Panc1 (cell line): Measurements from ENCODE around the gene C1orf210. TPM values are rescaled to one million over a fixed set of nuclear protein-coding genes. Genes with fewer than 3 reads are reported as not detected.

Source experiments
- ATAC-seq: fragments of 200-7000 bp; cut with Tn5 transposase; 2 replicates; pipeline ENCODE4 v1.9.1; 2020; ENCODE audit warnings: mild to moderate bottlenecking, moderate library complexity
- Bru-seq: library from RNA; stranded (reverse); fragments of 400-500 nt; gene quantifications from one replicate; lab custom pipeline; 2021; lab: Mats Ljungman, UMichigan
- BruChase-seq, 2 experiments: library from RNA; stranded (reverse); fragments of 400-500 nt; gene quantifications; one replicate each; lab custom pipeline; 2021; lab: Mats Ljungman, UMichigan
- BruUV-seq: library from RNA; stranded (reverse); fragments of 400-500 nt; replicated peaks from 2 replicates; lab custom pipeline; 2021; lab: Mats Ljungman, UMichigan
- CTCF ChIA-PET: fragments of 300-600 bp; sonication (Branson Sonifier 250); formaldehyde crosslinking; loops from one replicate; lab custom pipeline; 2022; ENCODE audit warnings: antibody characterized with exemption; lab: Charles Lee
- POLR2A ChIA-PET: fragments of 300-600 bp; sonication (Branson Sonifier 250); formaldehyde crosslinking; loops from one replicate; lab custom pipeline; 2022; ENCODE audit warnings: antibody characterized with exemption; lab: Charles Lee
- DNase-seq: peaks from one replicate; pipeline ENCODE4 v3.0.0-alpha.2; 2010; ENCODE audit warnings: low read depth, low spot score
- H3K27ac ChIP-seq: 2 replicates; pipeline ENCODE4 v1.5.1; 2011; ENCODE audit warnings: mild to moderate bottlenecking, low read length, inconsistent platforms
- H3K27me3 ChIP-seq: fragments of 200-500 bp; sonication (Bioruptor generic); 2 replicates; pipeline ENCODE4 v1.6.0; 2014; ENCODE audit warnings: low read length, inconsistent platforms; ENCODE audit not compliant: control insufficient read depth, insufficient read depth
- H3K36me3 ChIP-seq: fragments of 200-500 bp; sonication (Bioruptor generic); 2 replicates; pipeline ENCODE4 v1.5.1; 2014; ENCODE audit warnings: inconsistent platforms, mild to moderate bottlenecking, low read length, moderate library complexity; ENCODE audit not compliant: control insufficient read depth, insufficient read depth
- H3K4me1 ChIP-seq: 2 replicates; pipeline ENCODE4 v1.5.1; 2011; ENCODE audit warnings: inconsistent platforms, mild to moderate bottlenecking, low read length, moderate library complexity; ENCODE audit not compliant: control insufficient read depth, insufficient read depth
- H3K4me3 ChIP-seq, 2 experiments: 2 replicates each; pipeline ENCODE4 v1.5.1; 2011 to 2012; ENCODE audit warnings: low read depth in 2 of 2, low read length in 2 of 2, mild to moderate bottlenecking in 2 of 2, inconsistent platforms in 1 of 2, moderate library complexity in 1 of 2
- H3K9me3 ChIP-seq: fragments of 200-500 bp; sonication (Bioruptor generic); 2 replicates; pipeline ENCODE4 v1.5.1; 2014; ENCODE audit warnings: low read depth, mild to moderate bottlenecking, inconsistent platforms, low read length, moderate library complexity; ENCODE audit not compliant: control insufficient read depth, insufficient read depth
- POLR2AphosphoS5 ChIP-seq: IDR thresholded peaks from 2 replicates; pipeline ENCODE4 v1.6.1; 2012; ENCODE audit warnings: mild to moderate bottlenecking, low read depth, low read length, moderate library complexity
- SIN3A ChIP-seq: IDR thresholded peaks from 2 replicates; pipeline ENCODE4 v1.6.1; 2012; ENCODE audit warnings: low read depth, mild to moderate bottlenecking, low read length, moderate library complexity, borderline replicate concordance; ENCODE audit not compliant: insufficient read depth
- TCF7L2 ChIP-seq: IDR thresholded peaks from 2 replicates; pipeline ENCODE4 v1.6.1; 2011; ENCODE audit warnings: mild to moderate bottlenecking, low read depth, low read length, inconsistent platforms
- in situ Hi-C: cut with HindIII; loops from 2 replicates; pipeline ENCODE4 v1.10.0; 2016; ENCODE audit warnings: low sequenced_read_pairs, low pct_unique_long_range_greater_than_20kb
- intact Hi-C: fragments of 100-400 bp; cut with micrococcal nuclease; formaldehyde crosslinking; loops from one replicate; pipeline ENCODE4 v1.10.0; 2022; ENCODE audit not compliant: unreplicated experiment
- long read RNA-seq: library from polyadenylated mRNA; unstranded; transcript quantifications from one replicate; pipeline ENCODE4 v2.0.0, GENCODE V29; 2021; ENCODE audit not compliant: unreplicated experiment
- polyA plus RNA-seq: library from polyadenylated mRNA; unstranded; fragments of >200 nt; gene quantifications from one replicate; pipeline ENCODE4 v1.2.1, GENCODE V29; 2012; ENCODE audit warnings: missing spikeins; ENCODE audit not compliant: insufficient read length
- total RNA-seq: library from RNA; stranded (reverse); gene quantifications from one replicate; pipeline ENCODE4 v1.2.1, GENCODE V29; 2021; ENCODE audit not compliant: unreplicated experiment
- TF ChIP-seq, protein P1 (sequence below): fragments of 450-650 bp; IDR thresholded peaks from 2 replicates; pipeline ENCODE4 v1.5.1; 2017; ENCODE audit warnings: mild to moderate bottlenecking
- TF ChIP-seq, protein P2 (sequence below), 2 experiments: IDR thresholded peaks; 2 replicates each; pipeline ENCODE4 v1.6.1; 2011 to 2012; ENCODE audit warnings: low read depth in 2 of 2, control low read depth in 1 of 2, low read length in 1 of 2, mild to moderate bottlenecking in 1 of 2, moderate library complexity in 1 of 2; ENCODE audit not compliant: insufficient read depth in 1 of 2

C1orf210 gene
- not detected for total RNA-seq
- not detected for polyA plus RNA-seq
- percentile 7 among the genes with signal in this experiment for Bru-seq, nascent RNA
- percentile 14 among the genes with signal in this experiment for BruChase-seq, experiment 1, labeled RNA remaining after a 2-hour chase
- BruChase-seq, experiment 2, labeled RNA remaining after a 6-hour chase: percentile 14 among the genes with signal in this experiment
- long read RNA-seq: 0 reads

DNA sequence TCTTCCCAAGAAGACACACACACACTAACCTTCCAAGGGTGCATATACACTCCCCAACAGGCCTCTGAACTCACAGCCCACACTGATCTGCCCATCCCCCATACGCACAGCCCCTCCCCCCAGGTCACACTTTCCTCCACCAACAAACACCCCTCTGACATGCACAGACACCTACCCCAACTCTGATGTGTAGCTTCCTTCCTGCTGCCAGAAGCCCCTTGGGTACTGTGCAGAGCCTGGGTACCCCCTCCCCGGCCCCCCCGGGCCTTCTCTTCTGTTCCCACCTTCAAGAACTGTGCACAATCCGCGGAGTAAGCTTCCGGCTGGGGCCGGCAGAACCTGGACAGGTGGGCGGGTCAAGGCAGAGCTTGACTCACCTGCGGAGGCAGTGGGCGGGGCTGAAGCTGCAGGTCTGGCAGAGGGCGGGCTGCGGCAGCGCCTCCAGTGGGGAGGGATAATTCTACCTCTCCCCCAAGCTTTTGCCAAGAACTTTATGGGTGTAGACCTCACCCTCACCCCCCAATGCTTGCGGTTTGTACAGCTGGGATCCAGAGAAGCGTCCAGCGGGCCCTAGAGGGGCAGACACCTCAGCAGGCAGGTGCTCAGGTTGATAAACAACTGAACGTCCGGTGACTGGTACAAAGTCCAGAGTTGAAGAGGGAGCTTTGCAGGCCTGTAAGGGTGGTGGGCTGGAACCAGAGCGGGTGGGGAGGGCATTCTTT lies at the start of gene C1orf210:
C1orf210 (minus strand) TSS at position 313 of the 722 bp plus-strand sequence. CDS start 2,311 bp downstream, outside the sequence.
- ATAC-seq: no peak
- in situ Hi-C loops (no loop called here), intact Hi-C loops (no loop called here)
- no peaks in the 10 kb centered on the region for H3K4me1 ChIP-seq
- ChIA-PET CTCF (no interaction called here), POLR2A (interaction anchor here (0.6 kb wide), 1 partner anchor 58 kb away, joined by 7 read pairs; no protein-coding TSS in a partner anchor)
- H3K27me3 ChIP-seq: no peaks in the 10 kb centered on the region
- H3K27ac ChIP-seq: no peak within 1 kb of the TSS
- H3K9me3 ChIP-seq: no peaks in the 10 kb centered on the region
- H3K4me3 ChIP-seq: no peak within 1 kb of the TSS
- no peak for DNase-seq
- TF ChIP-seq, protein P1, sequence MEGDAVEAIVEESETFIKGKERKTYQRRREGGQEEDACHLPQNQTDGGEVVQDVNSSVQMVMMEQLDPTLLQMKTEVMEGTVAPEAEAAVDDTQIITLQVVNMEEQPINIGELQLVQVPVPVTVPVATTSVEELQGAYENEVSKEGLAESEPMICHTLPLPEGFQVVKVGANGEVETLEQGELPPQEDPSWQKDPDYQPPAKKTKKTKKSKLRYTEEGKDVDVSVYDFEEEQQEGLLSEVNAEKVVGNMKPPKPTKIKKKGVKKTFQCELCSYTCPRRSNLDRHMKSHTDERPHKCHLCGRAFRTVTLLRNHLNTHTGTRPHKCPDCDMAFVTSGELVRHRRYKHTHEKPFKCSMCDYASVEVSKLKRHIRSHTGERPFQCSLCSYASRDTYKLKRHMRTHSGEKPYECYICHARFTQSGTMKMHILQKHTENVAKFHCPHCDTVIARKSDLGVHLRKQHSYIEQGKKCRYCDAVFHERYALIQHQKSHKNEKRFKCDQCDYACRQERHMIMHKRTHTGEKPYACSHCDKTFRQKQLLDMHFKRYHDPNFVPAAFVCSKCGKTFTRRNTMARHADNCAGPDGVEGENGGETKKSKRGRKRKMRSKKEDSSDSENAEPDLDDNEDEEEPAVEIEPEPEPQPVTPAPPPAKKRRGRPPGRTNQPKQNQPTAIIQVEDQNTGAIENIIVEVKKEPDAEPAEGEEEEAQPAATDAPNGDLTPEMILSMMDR: no peak
- TF ChIP-seq, protein P2, sequence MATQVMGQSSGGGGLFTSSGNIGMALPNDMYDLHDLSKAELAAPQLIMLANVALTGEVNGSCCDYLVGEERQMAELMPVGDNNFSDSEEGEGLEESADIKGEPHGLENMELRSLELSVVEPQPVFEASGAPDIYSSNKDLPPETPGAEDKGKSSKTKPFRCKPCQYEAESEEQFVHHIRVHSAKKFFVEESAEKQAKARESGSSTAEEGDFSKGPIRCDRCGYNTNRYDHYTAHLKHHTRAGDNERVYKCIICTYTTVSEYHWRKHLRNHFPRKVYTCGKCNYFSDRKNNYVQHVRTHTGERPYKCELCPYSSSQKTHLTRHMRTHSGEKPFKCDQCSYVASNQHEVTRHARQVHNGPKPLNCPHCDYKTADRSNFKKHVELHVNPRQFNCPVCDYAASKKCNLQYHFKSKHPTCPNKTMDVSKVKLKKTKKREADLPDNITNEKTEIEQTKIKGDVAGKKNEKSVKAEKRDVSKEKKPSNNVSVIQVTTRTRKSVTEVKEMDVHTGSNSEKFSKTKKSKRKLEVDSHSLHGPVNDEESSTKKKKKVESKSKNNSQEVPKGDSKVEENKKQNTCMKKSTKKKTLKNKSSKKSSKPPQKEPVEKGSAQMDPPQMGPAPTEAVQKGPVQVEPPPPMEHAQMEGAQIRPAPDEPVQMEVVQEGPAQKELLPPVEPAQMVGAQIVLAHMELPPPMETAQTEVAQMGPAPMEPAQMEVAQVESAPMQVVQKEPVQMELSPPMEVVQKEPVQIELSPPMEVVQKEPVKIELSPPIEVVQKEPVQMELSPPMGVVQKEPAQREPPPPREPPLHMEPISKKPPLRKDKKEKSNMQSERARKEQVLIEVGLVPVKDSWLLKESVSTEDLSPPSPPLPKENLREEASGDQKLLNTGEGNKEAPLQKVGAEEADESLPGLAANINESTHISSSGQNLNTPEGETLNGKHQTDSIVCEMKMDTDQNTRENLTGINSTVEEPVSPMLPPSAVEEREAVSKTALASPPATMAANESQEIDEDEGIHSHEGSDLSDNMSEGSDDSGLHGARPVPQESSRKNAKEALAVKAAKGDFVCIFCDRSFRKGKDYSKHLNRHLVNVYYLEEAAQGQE (IDR thresholded peaks at IDR 0.05; ENCODE audit: insufficient read depth in 1 of 2, low read depth in 2 of 2, low read length in 1 of 2): no peak
- TF ChIP-seq TCF7L2 (no peak), POLR2AphosphoS5 (no peak), SIN3A (no peak)
- no TSS peak for BruUV-seq
- no peaks in the 10 kb centered on the region for H3K36me3 ChIP-seq

DNA sequence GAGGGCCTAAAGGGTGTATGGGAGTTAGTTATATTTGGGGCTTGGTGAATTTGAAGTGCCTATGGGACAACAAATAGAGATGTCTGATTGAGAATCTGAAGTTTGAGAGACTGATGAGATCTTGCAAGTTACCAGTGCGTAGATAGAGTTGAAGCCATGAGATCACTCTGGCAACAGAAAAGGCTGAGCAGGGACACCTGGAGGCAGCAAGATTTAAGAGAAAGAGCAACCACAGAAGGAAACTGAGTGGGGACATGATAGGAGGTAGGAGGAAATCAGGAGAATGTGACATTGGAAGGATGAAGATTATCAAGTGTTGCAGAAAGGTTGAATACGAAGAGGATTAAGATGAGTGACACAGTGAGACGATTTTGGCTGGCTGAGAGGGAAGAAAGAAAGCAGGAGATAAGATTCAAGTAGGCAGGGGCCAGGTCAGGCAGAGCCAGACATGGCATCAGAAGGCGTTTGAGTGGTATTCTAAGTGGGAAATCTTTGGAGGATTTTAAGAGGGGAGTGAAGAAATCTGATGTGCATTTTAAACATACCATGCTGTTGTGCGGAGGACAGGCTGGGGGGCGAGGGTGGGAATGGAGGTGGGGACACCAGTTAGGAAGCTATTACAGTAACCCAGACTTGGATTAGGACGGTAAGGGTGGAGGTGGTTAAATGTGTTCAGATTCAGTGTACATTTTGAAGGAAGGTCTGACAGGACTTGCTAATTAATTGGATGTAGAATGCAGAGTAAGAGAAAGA lies 49.2 kb upstream of the C1orf210 start:
- POLR2A ChIA-PET: no interaction called here
- Histone ChIP-seq H3K9me3 (no peaks in the 10 kb centered on the region), H3K4me3 (no peak overlapping the region), H3K27me3 (no peaks in the 10 kb centered on the region), H3K4me1 (no peaks in the 10 kb centered on the region), H3K27ac (no peak overlapping the region), H3K36me3 (no peaks in the 10 kb centered on the region)
- TF ChIP-seq TCF7L2: no peak
- TF ChIP-seq, protein P1: no peak
- TF ChIP-seq, protein P2 (IDR thresholded peaks at IDR 0.05; ENCODE audit: insufficient read depth in 1 of 2, low read depth in 2 of 2, low read length in 1 of 2): no peak
- no peak for TF ChIP-seq POLR2AphosphoS5
- TF ChIP-seq SIN3A: no peak
- DNase-seq: no peak
- BruUV-seq: no TSS peak
- intact Hi-C loops: no loop called here
- in situ Hi-C loops: no loop called here
- CTCF ChIA-PET: no interaction called here
- no peak for ATAC-seq
